Tibial artery (tissue), 4 donors: ENCODE measurements around the gene TNFSF12.
A peak's percentile ranks its signal among the peaks of the same experiment; 100 is the strongest.

Experiments used
- DNase-seq, 2 donors: peaks; one replicate each; pipeline ENCODE4 v3.0.0-alpha.2; 2019
- H3K27ac ChIP-seq, 2 donors: fragments of 200-600 bp; sonication (generic) in 1 of 2; 1 replicate in 1 of 2; 2 replicates in 1 of 2; pipeline ENCODE4 v1.5.1; 2018 to 2019; ENCODE audit warnings: mild to moderate bottlenecking in 1 of 2
- H3K27me3 ChIP-seq, 2 donors: fragments of 200-600 bp; sonication (generic) in 1 of 2; one replicate each; pipeline versions ENCODE4 v1.5.1 to v1.6.0; 2016 to 2019
- H3K36me3 ChIP-seq, 3 donors: fragments of 200-600 bp; sonication (generic) in 2 of 3; one replicate each; pipeline ENCODE4 v1.5.1; 2016 to 2019; ENCODE audit warnings: mild to moderate bottlenecking in 2 of 3
- H3K4me1 ChIP-seq, 4 donors: fragments of 200-600 bp; sonication (generic) in 2 of 4; 1 replicate in 3 of 4; 2 replicates in 1 of 4; pipeline ENCODE4 v1.5.1; 2016 to 2019
- H3K4me3 ChIP-seq, 2 donors: fragments of 200-600 bp; sonication (generic) in 1 of 2; 1 replicate in 1 of 2; 2 replicates in 1 of 2; pipeline ENCODE4 v1.5.1; 2018 to 2019; ENCODE audit warnings: mild to moderate bottlenecking in 2 of 2
- H3K9me3 ChIP-seq, 3 donors: fragments of 200-600 bp; sonication (generic) in 1 of 3; one replicate each; pipeline ENCODE4 v1.5.1; 2016 to 2019
- intact Hi-C: fragments of 100-400 bp; cut with DNase I; formaldehyde crosslinking; loops from one replicate; pipeline ENCODE4 v1.15.0; 2023; ENCODE audit warnings: low total_unique reads
- TF ChIP-seq, protein P1 (sequence below), 2 experiments: fragments of 200-600 bp in 1 of 2; fragments of 450-650 bp in 1 of 2; IDR thresholded peaks; one replicate each; pipeline ENCODE4 v1.5.1; 2017 to 2019; ENCODE audit warnings: antibody characterized with exemption in 2 of 2, mild to moderate bottlenecking in 1 of 2, moderate library complexity in 1 of 2

The TNFSF12 gene

DNA sequence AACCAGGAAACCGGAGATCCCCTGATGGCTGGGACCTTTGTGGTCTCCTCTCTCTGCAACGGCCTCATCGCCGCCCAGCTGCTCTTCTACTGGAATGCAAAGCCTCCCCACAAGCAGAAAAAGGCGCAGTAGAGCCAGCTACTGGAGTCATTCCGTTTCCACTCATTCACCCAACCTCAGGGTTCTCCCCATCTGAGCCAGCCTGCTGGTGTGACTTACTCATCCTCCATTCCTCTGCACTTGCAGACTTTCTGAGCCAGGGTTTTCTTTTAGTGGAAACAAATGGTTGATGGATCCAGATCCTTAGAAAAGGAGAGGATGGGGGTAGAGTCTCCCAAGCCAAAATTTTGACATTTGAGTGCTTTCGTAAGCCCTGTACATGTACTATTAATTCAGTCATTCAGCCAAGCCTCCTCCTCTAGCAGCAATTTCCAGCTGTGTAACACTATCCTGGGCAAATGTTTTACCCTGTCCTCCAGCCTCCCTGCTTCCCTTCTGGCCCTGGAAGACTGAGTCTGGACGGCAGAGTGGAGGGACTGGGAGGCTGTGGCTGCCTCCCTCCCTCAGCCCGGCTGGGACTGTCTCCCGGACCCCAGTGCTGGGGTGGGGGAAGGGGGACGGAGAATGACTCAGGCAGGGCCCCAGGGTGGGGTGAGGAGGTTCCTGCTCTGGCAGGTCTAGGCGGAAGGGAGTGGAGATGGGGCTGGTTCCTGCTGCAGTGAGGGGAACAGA, 38.7 kb downstream of the TNFSF12 start:
- DNase-seq = peak in 1 of 2 donors; percentile 37
- Histone ChIP-seq H3K9me3 (no peaks in the 10 kb centered on the region), H3K27ac (peak overlapping the region in 1 of 2 donors; percentile 71), H3K27me3 (no peaks in the 10 kb centered on the region), H3K36me3 (peaks cover 15 to 37% (median 18%) of the 10 kb centered on the region in 3 donors), H3K4me3 (no peak overlapping the region), H3K4me1 (peaks cover 6 to 43% (median 33%) of the 10 kb centered on the region in 4 donors)
- intact Hi-C loops = loop anchor here (2.0 kb wide), 1 partner anchor 69 kb away; no protein-coding TSS in a partner anchor
- TF ChIP-seq, protein P1, sequence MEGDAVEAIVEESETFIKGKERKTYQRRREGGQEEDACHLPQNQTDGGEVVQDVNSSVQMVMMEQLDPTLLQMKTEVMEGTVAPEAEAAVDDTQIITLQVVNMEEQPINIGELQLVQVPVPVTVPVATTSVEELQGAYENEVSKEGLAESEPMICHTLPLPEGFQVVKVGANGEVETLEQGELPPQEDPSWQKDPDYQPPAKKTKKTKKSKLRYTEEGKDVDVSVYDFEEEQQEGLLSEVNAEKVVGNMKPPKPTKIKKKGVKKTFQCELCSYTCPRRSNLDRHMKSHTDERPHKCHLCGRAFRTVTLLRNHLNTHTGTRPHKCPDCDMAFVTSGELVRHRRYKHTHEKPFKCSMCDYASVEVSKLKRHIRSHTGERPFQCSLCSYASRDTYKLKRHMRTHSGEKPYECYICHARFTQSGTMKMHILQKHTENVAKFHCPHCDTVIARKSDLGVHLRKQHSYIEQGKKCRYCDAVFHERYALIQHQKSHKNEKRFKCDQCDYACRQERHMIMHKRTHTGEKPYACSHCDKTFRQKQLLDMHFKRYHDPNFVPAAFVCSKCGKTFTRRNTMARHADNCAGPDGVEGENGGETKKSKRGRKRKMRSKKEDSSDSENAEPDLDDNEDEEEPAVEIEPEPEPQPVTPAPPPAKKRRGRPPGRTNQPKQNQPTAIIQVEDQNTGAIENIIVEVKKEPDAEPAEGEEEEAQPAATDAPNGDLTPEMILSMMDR (IDR thresholded peaks at IDR 0.05) = no peak

DNA sequence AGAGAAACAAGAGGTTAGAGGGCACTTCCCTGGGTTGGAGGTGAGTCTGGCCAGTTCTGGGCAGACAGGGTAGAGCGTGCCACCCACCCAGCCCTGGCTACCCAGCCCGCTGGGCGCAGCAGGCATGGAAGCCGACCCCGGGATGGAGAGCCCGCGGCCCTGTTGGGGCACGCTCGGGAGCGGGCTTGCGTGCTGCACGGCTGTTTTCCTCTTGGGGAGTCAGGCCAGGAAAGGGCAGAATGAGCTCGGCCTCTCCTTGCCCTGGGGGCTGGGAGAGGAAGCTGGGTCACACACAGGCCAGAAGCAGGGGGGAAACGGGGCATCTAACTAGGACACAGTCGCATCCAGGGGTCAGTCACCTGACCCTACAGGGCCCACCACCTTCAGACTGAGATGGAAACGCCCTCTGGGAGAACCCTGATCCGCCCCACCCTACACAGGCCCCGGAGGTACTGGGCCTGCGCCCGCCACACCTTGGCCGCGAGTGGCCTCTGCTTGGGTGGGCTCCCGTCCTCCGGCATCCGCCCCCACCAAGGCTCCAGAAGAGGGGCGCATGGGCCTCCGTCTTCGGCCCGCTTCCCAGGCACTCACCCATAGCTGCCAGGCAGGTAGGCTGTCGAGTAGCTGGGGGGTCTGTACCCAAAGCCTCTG, 39.8 kb downstream of the TNFSF12 start:
- intact Hi-C loops = loop anchor here (2.0 kb wide), 1 partner anchor 70 kb away; no protein-coding TSS in a partner anchor
- no peak for DNase-seq
- peaks cover 0 to 35% (median 25%) of the 10 kb centered on the region in 4 donors for H3K4me1 ChIP-seq
- peak overlapping the region; percentile 48 to 62 for H3K4me3 ChIP-seq
- peak overlapping the region; percentile 57 to 71 for H3K27ac ChIP-seq
- H3K27me3 ChIP-seq = no peaks in the 10 kb centered on the region
- H3K9me3 ChIP-seq = no peaks in the 10 kb centered on the region
- TF ChIP-seq, protein P1 (IDR thresholded peaks at IDR 0.05) = no peak
- peaks cover 26 to 48% (median 29%) of the 10 kb centered on the region in 3 donors for H3K36me3 ChIP-seq

DNA sequence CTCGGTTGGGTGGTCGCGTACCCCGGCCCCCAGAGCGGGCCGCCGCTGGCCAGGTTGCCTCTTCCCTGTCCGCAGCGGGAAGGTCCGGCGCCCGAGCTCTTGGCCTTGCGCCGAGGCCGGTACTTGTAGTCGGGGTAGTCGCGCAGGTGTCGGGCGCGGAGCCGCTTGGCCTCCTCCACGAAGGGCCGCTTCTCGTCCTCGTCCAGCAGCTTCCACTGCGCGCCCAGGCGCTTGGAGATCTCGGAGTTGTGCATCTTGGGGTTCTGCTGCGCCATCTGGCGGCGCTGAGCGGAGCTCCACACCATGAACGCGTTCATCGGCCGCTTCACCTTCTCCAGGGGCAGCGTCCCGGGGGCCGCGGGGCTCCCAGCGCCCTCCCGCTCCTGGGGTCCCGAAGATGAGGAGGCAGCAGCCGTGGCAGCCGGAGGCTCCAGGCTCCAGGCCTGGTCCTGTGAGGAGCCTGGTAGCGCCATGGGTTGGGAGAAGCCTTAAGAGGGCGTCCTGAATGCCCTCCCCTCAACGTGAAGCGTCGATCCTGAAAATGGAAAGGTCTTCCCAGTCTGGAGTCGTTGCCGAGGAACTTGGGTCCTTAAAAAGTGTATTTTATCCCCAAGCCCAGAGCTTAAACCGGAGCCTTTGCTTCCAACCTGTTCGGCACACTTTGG, 40.5 kb downstream of the TNFSF12 start:
- Histone ChIP-seq H3K9me3 (no peaks in the 10 kb centered on the region), H3K36me3 (peaks cover 32 to 55% (median 36%) of the 10 kb centered on the region in 3 donors), H3K4me1 (peaks cover 0 to 33% (median 23%) of the 10 kb centered on the region in 4 donors), H3K27ac (peak overlapping the region; percentile 57 to 71), H3K27me3 (no peaks in the 10 kb centered on the region), H3K4me3 (peak overlapping the region; percentile 48 to 62)
- TF ChIP-seq, protein P1 (IDR thresholded peaks at IDR 0.05) = peak; percentile 88
- peak; percentile 90 for DNase-seq
- intact Hi-C loops = loop anchor here (2.0 kb wide), 1 partner anchor 71 kb away; no protein-coding TSS in a partner anchor

DNA sequence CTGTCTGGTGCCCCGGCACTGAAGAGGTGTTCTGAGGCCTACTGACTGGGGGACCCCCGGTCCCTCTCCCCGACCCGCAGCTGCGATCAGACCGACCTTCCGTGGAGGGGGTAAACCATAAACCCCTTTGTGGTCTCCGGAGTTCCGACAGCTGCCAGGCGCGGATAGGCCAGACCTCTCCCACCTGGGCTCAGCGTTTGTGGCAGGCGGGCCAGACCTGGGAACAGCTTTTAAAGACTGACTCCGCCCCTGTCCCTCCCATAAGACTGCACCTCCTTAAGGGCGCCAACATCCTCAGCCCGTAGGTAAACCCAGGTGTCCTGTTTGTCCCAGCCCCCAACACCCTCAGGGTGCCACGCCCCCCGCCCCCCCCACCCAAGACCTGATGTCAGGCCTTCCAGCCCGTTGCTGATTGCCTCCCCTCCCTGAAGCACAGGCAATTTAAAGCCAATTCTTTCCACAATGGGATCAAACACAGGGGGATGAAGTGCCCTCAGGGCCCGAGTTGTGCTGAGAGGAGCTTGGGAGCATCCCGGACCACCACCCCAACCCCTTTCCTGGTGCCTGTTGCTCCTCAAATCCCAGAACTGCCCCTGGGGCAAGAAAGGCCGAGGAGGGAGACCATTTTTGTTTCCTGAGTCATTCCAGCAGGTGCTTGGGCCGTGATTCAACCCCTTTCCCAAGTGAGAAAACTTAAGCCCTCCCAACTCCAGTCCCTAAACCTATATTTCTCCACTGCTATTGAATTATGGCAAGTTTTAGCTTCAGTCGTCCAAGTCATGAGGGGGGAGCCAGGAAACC, 41.2 kb downstream of the TNFSF12 start, which contains the start of gene SOX15:
SOX15 (minus strand) TSS at position 204 of the 801 bp plus-strand sequence. CDS start 418 bp downstream, outside the sequence.
- intact Hi-C loops = loop anchor here (2.0 kb wide), 1 partner anchor 71 kb away; no protein-coding TSS in a partner anchor
- DNase-seq = no peak

More for the DNA sequence above, 41.2 kb downstream of the TNFSF12 start, which contains the start of gene SOX15:
- Histone ChIP-seq H3K36me3 (peaks cover 40 to 62% (median 43%) of the 10 kb centered on the region in 3 donors), H3K9me3 (no peaks in the 10 kb centered on the region), H3K27ac (peak within 1 kb of the TSS; percentile 57 to 71), H3K27me3 (no peaks in the 10 kb centered on the region), H3K4me3 (peak within 1 kb of the TSS; percentile 48 to 62), H3K4me1 (peaks cover 0 to 25% (median 17%) of the 10 kb centered on the region in 4 donors)
- TF ChIP-seq, protein P1 (IDR thresholded peaks at IDR 0.05) = no peak
